Measurements from ENCODE around the gene CTU2.
"Not testable (repeated sequence)": the region's sequence is repeated elsewhere in the genome, so short reads cannot be mapped to it uniquely, and the experiment has no call there.

Gene CTU2

GRCh38 chr16:88662843-88663606 lies 43.3 kb upstream of the CTU2 start, which contains the start of gene MVD:
MVD (minus strand) TSS chr16:88663091; CDS start chr16:88663080, 11 bp downstream.
- H3K4me3 ChIP-seq (ENCODE audit: low read depth, low read length), result peak within 1 kb of the TSS; percentile 89
- TF ChIP-seq CTCF (IDR thresholded peaks at IDR 0.05; ENCODE audit: low read depth, low read length), result no peak

GRCh38 chr16:88665148-88665547 lies 41.2 kb upstream of the CTU2 start:
- no peak overlapping the region for H3K4me3 ChIP-seq (ENCODE audit: low read depth, low read length)
- no peak for TF ChIP-seq CTCF (IDR thresholded peaks at IDR 0.05; ENCODE audit: low read depth, low read length)

DNA sequence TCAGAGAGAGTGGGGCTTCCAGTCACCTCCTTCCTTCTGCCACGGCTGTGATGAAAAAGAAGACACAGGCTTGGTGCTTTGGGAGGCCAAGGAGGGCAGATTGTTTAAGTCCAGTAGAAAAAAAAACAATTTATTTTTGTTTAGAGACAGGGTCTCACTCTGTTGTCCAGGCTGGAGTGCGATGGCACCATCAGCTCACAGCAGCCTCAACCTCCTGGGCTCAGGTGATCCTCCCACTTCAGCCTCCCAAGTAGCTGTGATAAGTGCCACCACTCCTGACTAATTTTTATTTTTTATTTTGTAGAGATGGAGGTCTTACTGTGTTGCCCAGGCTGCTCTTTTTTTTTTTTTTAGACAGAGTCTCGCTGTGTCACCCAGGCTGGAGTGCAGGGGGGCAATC lies 40.7 kb upstream of the CTU2 start:
- TF ChIP-seq CTCF (IDR thresholded peaks at IDR 0.05; ENCODE audit: low read depth, low read length), result no peak
- no peak overlapping the region for H3K4me3 ChIP-seq (ENCODE audit: low read depth, low read length)

DNA sequence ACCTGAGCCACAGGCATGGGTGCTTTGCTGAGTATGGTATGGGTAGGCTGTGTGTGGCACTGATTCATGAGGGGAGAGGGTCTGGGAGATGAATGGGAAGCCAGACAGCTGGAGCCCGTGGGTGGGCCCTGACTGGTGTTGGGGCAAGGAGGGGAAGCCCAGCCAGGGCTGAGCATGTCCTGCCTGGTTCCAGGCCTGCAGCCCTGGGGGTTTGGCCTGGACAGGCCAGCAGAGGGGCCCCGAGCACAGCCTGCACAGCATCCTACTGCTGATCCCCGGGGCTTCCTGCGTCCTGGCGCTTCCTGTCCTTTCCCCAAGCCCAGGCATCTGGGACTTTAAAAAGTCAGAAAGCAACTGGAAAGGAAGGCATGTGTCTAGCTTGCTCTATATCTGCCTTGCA lies 38.8 kb upstream of the CTU2 start:
- no peak overlapping the region for H3K4me3 ChIP-seq (ENCODE audit: low read depth, low read length)
- TF ChIP-seq CTCF (IDR thresholded peaks at IDR 0.05; ENCODE audit: low read depth, low read length), result no peak

DNA sequence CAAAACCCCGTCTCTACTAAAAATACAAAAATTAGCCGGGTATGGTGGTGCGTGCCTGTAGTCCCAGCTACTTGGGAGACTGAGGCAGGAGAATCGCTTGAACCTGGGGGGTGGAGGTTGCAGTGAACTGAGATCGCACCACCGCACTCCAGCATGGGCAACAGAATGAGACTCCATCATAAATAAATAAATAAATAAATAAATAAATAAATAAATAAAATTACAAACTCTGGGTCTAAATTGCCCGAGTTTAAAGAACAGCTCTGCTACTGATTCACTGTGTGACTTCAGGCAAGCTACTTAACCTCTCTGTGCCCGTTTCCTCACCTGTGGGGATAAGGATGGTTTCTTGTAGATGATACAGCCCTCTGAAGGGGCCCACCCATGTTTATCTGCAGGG lies 36.8 kb upstream of the CTU2 start:
- not testable (repeated sequence) for H3K4me3 ChIP-seq (ENCODE audit: low read depth, low read length)

- TF ChIP-seq CTCF (IDR thresholded peaks at IDR 0.05; ENCODE audit: low read depth, low read length), result no peak
Observed at GRCh38 chr16:88669980-88670379, 36.3 kb upstream of the CTU2 start.

DNA sequence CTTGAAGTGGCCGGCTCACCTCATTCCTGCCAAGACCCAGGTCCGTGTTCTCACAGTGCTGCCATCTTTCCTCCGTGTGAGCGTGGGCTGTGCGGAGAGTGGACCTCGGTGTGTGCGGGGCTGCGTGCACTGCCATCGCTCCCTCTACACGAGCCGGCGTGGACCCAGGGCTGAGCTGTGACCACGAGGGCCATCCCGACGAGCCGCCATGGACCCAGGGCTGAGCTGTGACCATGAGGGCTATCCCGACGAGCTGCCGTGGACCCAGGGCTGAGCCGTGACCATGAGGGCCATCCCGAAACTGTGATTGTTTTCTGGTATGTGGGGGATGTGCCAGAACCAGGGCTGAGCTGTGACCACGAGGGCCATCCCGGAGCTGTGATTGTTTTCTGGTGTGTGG lies 34.5 kb upstream of the CTU2 start:
- no peak for TF ChIP-seq CTCF (IDR thresholded peaks at IDR 0.05; ENCODE audit: low read depth, low read length)
- no peak overlapping the region for H3K4me3 ChIP-seq (ENCODE audit: low read depth, low read length)

More at GRCh38 chr16:88669980-88670379, 36.3 kb upstream of the CTU2 start:
- no peak overlapping the region for H3K4me3 ChIP-seq (ENCODE audit: low read depth, low read length)

GRCh38 chr16:88672776-88673175 lies 33.5 kb upstream of the CTU2 start:
- H3K4me3 ChIP-seq (ENCODE audit: low read depth, low read length), result no peak overlapping the region
- TF ChIP-seq CTCF (IDR thresholded peaks at IDR 0.05; ENCODE audit: low read depth, low read length), result no peak

Data from WI38 (cell line).